Right atrium auricular region (tissue), 2 donors: ENCODE measurements around the gene PRH2. TPM values are rescaled to one million over a fixed set of nuclear protein-coding genes. Genes with fewer than 3 reads are reported as not detected.

Experiments
- DNase-seq: peaks from one replicate; pipeline ENCODE4 v3.0.0-alpha.2; 2019; ENCODE audit warnings: low spot score
- H3K27ac ChIP-seq, 2 donors: fragments of 200-600 bp; sonication (generic); 1 replicate in 1 of 2; 2 replicates in 1 of 2; pipeline ENCODE4 v1.5.1; 2016 to 2019
- H3K27me3 ChIP-seq, 2 donors: fragments of 200-600 bp; sonication (generic); one replicate each; pipeline versions ENCODE4 v1.5.1 to v1.6.0; 2017 to 2019
- H3K36me3 ChIP-seq: fragments of 200-600 bp; sonication (generic); one replicate; pipeline ENCODE4 v1.5.1; 2016
- H3K4me1 ChIP-seq, 2 donors: fragments of 200-600 bp; sonication (generic); one replicate each; pipeline versions ENCODE4 v1.5.1 to v1.6.0; 2017 to 2019
- H3K4me3 ChIP-seq, 2 donors: fragments of 200-600 bp; sonication (generic); 1 replicate in 1 of 2; 2 replicates in 1 of 2; pipeline ENCODE4 v1.5.1; 2017 to 2019; ENCODE audit warnings: mild to moderate bottlenecking in 1 of 2, moderate library complexity in 1 of 2
- H3K9me3 ChIP-seq, 2 donors: fragments of 200-600 bp; sonication (generic); one replicate each; pipeline ENCODE4 v1.5.1; 2019
- total RNA-seq, 2 donors: library from RNA; depleted of rRNA; stranded (reverse); fragments of >200 nt; gene quantifications; one replicate each; pipeline ENCODE4 v1.1.0, GENCODE V29; 2016
- TF ChIP-seq, protein P1 (sequence below), 2 donors: fragments of 200-600 bp; sonication (generic); IDR thresholded peaks; one replicate each; pipeline ENCODE4 v1.5.1; 2019; ENCODE audit warnings: antibody characterized with exemption in 2 of 2

PRH2 gene
- total RNA-seq, 2 donors from 2014 or later, result not detected

DNA sequence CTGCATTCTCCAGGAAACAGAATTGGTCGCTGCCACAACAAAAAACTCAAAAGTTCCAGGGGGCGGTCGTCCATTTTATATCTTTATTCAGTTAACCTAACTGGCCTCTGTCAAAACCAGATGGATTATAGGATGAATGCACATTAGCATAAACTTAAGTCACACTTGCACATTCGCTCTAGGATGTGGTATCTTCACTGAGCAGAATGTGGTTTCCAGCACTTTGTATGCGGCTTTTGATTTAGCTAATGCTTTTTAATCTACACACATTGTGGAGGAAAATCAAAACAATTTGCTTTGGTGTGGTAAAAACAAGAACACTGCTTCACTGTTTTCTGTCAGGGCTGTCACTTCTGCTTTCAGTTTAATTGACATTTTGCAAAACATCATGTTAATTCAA, 53.2 kb downstream of the PRH2 start:
- TF ChIP-seq, protein P1, sequence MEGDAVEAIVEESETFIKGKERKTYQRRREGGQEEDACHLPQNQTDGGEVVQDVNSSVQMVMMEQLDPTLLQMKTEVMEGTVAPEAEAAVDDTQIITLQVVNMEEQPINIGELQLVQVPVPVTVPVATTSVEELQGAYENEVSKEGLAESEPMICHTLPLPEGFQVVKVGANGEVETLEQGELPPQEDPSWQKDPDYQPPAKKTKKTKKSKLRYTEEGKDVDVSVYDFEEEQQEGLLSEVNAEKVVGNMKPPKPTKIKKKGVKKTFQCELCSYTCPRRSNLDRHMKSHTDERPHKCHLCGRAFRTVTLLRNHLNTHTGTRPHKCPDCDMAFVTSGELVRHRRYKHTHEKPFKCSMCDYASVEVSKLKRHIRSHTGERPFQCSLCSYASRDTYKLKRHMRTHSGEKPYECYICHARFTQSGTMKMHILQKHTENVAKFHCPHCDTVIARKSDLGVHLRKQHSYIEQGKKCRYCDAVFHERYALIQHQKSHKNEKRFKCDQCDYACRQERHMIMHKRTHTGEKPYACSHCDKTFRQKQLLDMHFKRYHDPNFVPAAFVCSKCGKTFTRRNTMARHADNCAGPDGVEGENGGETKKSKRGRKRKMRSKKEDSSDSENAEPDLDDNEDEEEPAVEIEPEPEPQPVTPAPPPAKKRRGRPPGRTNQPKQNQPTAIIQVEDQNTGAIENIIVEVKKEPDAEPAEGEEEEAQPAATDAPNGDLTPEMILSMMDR (IDR thresholded peaks at IDR 0.05), result no peak
- no peak overlapping the region for H3K27ac ChIP-seq
- H3K4me1 ChIP-seq, result no peaks in the 10 kb centered on the region
- H3K4me3 ChIP-seq, result no peak overlapping the region
- no peak for DNase-seq
- H3K9me3 ChIP-seq, result no peaks in the 10 kb centered on the region
- no peaks in the 10 kb centered on the region for H3K27me3 ChIP-seq
- H3K36me3 ChIP-seq, result no peaks in the 10 kb centered on the region

Other genes with a start within 250 kb of the PRH2 start
- 1,000 to 10,000 TPM in 1 of 2 donors, 100 to 1,000 TPM in 1; 612 to 1,061 TPM for gene YBX3, start 205.9 kb upstream of the PRH2 start, total RNA-seq
- gene TAS2R7, start 126.6 kb upstream of the PRH2 start, total RNA-seq, result not detected
- not detected for gene TAS2R8, start 122.0 kb upstream of the PRH2 start, total RNA-seq
- gene TAS2R9, start 119.1 kb upstream of the PRH2 start, total RNA-seq, result not detected
- gene TAS2R10, start 102.9 kb upstream of the PRH2 start, total RNA-seq, result not detected
- 1 to 10 TPM in 1 of 2 donors, not detected in 1; 1.6 TPM for gene PRR4, start 79.8 kb upstream of the PRH2 start, total RNA-seq
- 10 to 100 TPM in 1 of 2 donors, 1 to 10 TPM in 1; 9.2 to 13.1 TPM for gene PRH1, start 45.0 kb upstream of the PRH2 start, total RNA-seq
- under 1 TPM; 0.24 to 0.63 TPM for gene TAS2R13, start 19.7 kb upstream of the PRH2 start, total RNA-seq
- gene TAS2R14, start 10.0 kb downstream of the PRH2 start, total RNA-seq, result 1 to 10 TPM in 1 of 2 donors, under 1 TPM in 1; 0.39 to 1.2 TPM
- gene TAS2R50, start 57.7 kb downstream of the PRH2 start, total RNA-seq, result 1 to 10 TPM in 1 of 2 donors, not detected in 1; 1.2 TPM
- gene TAS2R20, start 69.1 kb downstream of the PRH2 start, total RNA-seq, result under 1 TPM; 0.24 to 0.33 TPM
- gene TAS2R19, start 93.4 kb downstream of the PRH2 start, total RNA-seq, result under 1 TPM; 0.35 to 0.89 TPM
- gene TAS2R31, start 102.2 kb downstream of the PRH2 start, total RNA-seq, result under 1 TPM in 1 of 2 donors, not detected in 1; 0.59 TPM
- under 1 TPM in 1 of 2 donors, not detected in 1; 0.67 TPM for gene TAS2R46, start 133.1 kb downstream of the PRH2 start, total RNA-seq
- 1 to 10 TPM in 1 of 2 donors, under 1 TPM in 1; 0.35 to 2.0 TPM for gene TAS2R43, start 163.1 kb downstream of the PRH2 start, total RNA-seq
- under 1 TPM; 0.44 to 0.90 TPM for gene TAS2R30, start 205.4 kb downstream of the PRH2 start, total RNA-seq
- 10 to 100 TPM; 11.8 to 13.3 TPM for gene SMIM10L1, start 242.0 kb downstream of the PRH2 start, total RNA-seq